ENCODE data around the gene ZC2HC1C.
"Not testable (repeated sequence)": the region's sequence is repeated elsewhere in the genome, so short reads cannot be mapped to it uniquely, and the experiment has no call there.

The ZC2HC1C gene

DNA sequence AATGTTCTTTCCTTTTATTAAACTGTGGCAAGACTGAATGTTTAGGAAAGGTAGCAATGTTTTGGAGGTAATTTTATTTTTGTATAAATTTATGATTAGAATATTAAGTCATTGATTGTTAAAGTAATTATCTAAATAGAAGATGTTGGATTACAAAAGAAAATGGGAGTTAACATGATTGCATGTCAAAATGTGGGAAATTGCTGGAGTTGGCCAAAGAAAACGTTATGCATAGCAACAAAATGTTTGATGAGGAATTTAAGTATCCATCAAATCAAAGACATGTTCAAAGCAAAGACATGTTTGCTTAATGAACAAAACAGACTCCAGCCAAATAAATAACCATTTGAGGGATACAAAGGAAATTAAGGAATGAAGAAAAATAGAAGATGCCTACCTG is 15.0 kb upstream of the ZC2HC1C start:
- DNase-seq, result no peak

DNA sequence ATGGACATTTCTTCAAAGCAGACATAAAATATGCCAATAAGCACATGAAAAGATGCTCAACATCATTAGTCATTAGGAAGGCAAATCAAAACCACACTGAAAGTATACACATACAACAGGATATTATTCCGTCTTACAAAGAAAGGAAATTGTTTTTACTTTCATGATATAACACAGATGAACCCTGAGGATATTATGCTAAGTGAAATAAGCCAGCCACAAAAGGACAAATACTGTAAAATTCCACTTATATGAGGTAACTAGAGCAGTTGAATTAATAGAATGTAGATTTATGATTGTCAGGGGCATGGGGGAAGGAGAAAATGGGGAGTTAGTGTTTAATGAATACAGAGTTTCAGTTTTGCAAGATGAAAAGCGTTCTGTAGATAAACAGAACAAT is 9.8 kb upstream of the ZC2HC1C start:
- no peak for DNase-seq

DNA sequence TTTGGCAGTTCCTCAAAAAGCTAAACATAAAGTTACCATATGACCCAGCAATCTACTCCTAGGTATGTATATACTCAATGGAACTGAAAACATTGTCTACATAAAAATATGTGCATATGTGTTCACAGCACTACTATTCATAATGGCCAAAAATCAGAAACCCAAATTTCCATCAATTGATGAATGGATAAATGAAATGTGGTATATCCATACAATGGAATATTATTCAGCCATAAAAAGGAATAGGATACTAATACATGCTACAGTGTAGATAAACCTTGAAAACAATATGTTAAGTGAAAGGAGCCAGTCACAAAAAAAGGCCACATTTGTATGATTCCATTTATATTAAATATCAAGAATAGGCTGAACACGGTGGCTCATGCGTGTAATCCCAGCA is 9.0 kb upstream of the ZC2HC1C start:
- no peak for DNase-seq

DNA sequence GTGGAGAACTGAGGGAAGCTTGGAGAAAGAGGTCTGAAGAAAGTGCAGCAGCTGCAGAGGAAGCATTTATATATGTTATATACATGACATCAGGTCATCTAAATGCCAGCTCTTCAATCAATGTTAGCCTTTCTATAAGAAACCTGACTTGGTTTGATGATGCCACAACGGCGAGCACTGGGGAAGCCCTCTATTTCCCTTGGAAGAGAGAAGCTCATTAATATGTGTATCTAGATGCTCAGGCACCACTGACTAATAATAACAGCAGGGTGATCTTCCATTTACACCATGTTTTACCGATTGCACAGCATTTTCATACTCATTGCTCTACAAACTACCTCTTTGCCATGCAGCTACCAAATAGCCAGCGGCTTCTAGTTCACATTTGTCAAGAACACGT is 6.4 kb upstream of the ZC2HC1C start:
- DNase-seq, result no peak

DNA sequence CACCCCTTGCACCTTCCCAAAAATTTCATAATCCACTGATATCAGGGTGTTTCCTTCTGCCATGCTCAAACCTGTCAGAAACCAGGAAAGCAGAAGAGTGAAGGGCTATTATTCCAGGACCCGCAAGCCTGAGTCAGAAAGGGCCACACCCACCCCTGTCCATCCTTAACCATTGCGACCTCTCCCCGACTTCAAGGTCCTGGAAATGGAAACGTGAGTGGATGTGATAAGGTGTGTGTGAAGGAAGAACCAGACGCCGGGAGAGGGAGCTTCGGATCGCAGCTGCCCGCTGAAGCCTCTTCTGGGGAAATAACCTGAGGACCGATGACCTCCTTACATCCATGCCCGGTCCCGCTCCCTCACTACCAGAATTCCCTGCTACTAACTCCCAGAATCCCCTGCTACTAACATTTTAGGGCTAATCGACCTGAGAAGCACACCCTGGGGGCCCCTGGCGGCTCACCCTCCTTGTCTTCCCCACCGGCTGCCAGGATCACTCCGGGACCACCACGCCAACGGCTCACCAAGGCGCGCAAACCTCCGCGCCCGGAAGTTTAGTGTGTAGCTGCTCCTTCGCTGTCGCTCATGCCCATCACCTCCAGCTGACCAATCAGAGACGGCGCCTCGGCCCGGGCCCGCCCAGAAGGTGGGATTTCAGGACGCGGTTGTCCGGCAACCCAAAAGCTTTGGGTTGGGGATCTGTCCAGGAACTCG is 5.8 kb upstream of the ZC2HC1C start, which contains the start of gene ACYP1:
ACYP1 (minus strand) TSS at position 534 of the 714 bp plus-strand sequence; CDS start at position 63, 471 bp downstream.
- DNase-seq, result peak; percentile 97

DNA sequence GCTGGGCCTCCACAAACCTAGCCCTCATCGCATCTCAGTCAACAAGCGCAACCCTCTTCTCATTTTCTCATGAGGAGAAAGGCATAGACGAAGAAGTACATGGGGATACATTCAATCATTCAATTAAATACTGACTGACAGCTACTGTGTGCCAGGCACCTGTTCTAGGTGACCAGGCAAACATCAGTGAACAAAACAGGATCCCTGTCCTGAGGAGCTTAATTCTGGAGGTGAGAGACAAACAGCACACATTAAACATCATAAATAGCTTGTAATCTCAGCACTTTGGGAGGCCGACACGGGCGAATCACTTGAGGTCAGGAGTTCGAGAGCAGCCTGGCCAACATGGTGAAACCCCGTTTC is 5.3 kb upstream of the ZC2HC1C start:
- DNase-seq, result no peak

DNA sequence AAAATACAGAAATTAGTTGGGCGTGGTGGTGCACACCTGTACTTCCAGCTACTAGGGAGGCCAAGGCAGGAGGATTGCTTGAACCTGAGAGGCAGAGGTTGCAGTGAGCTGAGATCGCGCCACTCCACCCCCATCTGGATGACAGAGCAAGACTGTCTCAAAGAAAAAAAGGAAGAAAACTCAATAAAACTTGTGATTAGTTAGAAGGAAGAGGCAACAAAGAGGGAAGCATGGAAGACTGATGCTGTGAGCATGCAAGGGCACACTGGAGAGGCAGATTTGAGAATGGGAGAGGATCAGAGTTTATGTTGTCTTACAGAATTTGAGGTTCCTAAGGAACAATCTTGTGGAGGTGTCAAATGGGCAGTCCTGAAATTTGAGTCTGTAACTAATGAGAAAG is 2.8 kb upstream of the ZC2HC1C start:
- no peak for DNase-seq

DNA sequence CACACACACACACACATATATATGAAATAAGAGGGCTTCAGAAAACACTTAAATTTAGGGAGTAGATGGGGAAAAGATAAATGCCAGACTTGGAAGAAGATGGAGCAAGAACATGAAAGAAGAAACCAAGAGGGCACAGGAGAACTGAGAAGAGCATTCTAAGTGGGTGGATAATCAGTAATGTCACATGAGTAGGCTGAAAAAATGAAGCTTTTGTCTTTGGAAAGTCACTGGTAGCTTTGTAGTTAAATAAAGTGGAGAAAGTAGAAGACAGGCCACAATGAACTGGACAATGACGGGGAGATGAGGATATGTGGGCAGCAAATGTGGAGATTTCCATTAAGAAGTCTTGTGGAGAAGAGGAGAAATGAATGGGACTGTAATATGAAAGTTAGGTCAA is 2.2 kb upstream of the ZC2HC1C start:
- no peak for DNase-seq

DNA sequence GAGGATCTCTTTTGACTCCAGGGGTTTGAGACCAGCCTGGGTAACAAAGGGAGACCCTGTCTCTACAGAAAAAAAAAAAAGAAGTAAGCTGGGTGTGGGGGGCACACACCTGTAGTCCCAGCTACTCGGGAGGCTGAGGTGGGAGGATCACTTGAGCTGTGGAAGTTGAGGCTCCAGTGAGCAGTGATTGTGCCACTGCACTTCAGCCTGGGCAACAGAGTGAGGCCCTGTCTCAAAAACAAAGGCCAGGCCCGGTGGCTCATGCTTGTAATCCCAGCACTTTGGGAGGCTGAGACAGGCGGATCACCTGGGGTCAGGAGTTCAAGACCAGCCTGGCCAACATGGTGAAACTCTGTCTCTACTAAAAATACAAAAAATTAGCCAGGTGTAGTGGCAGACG is 1.7 kb upstream of the ZC2HC1C start:
- DNase-seq, result not testable (repeated sequence)

DNA sequence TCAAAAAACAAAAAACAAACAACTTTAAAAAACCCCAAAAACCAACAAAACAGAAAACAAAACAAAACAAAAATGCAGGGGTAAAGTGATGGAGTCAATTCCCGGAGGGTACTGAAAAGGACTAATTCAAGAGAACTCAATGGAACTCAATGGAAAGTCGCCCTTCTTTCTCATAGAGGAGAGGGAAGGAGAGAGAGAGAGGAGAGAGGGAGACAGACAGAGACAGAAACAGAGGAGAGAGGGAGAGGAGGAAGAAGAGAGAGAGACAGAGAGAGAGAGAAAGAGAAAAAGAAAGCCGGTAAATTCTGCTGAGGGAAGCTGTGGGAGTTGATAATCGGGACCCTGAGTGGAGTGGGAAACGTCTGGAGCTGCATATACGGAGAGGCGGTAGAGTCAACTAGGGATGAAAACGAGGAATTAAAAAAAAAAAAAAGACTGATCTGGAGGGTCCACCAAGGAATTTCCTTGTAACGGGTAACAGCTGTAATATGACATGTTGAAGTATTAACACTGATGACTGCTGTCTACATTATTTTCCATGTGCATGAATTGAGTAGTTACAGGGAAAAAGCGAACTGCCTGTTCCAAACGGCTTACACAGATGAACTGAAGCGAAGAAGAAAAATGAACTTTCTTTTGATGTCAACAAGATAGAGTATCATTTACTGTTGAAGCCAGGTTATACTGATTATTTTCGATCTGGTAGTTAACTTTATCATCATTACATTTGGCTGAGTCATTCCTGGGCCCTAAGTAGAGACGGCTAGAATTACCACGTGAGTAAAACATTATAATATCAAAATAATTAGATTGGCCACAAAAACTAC is 934 bp upstream of the ZC2HC1C start:
- no peak for DNase-seq

DNA sequence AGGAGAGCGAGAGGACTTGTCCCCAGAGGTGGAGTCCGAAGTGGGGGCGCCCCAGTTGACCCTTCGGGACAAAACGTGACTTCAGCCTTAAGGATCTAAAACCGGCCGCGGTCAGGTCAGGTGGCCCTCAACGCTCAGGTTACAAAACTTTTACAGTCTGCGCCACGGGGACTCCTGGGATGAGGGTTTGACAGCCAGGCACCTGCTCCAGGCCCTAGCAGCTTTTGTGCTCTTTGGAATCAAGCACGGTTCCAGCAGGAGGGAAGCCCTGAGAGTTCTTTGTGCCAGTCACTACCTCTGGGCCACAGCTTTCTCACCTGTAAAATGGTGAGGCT is 337 bp downstream of the ZC2HC1C start:
- no peak for DNase-seq

DNA sequence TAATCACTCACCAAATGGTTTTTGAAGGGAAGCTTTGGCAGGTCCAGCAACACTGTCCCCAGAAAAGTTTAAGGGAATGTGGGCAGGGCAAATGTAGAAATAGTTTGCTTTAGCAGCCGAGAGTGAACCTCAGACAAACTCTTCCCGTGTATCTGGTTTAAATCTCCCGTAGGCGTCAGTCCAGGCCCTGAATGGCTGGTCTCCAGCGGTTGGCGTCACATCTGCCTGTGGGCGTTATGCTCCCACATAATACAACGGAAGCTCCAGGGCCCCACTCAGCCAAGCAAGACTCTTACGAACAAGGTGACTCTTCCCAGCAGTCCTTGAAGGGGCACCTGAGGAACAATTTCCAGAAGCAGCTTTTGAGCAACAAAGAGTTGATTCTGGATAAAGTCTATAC is 942 bp downstream of the ZC2HC1C start:
- peak; percentile 69 for DNase-seq

DNA sequence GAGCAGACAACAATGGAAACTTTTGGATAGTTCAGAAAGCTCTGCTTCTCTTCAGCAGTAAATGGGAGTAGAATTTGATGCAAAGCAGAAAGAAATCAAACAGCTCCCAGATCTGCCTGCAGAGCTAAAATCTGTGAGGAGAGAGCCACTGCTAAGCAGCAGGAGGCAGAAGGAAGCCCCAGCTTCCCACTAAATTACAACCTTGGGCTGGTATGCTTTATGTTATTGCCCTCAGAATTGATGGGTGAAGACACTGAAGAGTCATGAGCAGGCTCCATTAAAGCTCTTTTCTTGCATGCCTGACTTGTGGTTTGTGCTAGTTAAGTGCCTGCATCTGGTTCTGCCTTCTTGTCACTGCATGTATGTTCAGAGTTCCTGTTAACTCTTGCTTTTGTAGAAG is 8.4 kb downstream of the ZC2HC1C start:
- no peak for DNase-seq

DNA sequence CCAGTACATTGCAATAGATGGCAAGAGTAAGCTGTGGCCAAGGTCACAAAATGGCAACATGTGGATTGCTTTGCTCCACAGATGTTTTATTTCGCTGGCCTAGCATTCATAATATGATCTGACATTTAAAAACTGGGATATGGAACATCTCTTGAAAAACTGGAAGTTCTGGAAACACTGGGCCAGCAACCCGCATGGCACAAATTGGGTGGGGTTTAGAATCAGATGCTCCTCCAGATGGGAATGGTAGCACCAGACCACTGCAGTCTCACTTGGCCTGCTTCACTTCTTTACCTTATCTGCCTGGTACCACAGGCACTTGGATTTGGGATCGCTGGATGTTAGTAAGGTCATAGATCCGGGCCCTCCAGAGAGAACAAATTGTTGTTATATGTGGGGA is 10.1 kb downstream of the ZC2HC1C start:
- DNase-seq, result no peak

DNA sequence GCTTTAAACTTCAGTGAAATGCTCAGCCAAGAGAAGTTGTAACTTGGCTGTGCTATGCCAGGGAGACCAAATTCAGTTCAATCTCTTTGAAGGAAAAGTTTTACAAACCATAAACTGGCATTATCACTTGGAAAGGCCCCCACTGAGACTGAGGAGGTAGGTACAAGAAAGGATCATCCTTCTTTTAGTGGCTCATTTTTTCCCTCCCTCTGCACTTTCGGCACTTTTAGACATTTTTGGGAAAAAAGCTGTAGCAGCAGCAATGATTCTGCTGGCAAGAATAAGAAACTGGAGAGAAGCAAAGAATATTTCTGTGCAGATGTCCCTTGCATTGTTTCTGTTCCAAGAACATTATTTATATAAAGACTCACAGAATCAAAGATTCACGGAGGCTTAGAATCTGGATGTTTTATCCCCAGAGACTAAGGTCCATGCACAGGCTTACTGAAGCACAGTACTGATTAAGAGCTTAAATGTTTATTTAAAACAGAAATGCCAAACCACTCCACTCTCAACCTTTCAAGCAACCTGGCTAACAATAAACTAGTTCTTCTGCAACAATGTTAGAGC is 12.3 kb downstream of the ZC2HC1C start:
- DNase-seq, result peak; percentile 26

DNA sequence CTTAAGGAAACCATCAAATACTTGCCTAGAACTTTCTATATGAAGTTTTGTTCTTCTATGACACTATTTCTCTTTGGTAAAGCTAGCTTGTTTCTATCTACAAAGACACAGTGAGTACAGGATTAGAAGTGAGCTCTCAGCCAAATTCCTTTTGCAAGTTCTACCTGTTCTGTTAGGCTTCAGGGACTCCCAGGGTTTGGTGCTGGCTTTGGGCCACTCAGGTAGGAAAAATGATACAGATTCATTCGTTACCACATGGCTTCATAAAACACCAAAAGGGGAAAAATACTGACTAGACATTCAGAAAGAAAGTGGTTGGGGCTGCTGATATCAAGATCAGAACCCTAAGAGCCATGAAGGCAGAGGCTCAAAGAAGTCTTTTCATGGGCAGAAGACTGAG is 13.8 kb downstream of the ZC2HC1C start:
- no peak for DNase-seq

DNA sequence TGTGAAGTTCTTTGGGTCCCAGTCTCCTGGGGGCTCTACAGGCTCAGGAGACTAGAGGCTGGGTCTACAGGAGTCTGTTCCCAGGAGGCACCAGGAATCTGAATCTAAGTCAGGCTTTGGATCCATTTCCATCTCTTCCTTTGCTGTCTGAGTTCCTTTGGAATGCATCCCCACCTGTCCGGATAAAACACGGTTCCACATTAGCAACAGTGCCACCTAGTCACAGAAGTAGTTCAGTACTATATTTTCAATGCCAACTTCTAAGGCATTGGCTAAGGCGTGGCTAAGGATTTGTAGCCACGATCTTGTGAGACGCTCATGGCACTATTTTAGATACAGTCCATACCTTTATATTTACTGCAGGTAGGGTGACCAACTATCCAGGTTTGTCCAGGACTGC is 15.1 kb downstream of the ZC2HC1C start:
- no peak for DNase-seq

DNA sequence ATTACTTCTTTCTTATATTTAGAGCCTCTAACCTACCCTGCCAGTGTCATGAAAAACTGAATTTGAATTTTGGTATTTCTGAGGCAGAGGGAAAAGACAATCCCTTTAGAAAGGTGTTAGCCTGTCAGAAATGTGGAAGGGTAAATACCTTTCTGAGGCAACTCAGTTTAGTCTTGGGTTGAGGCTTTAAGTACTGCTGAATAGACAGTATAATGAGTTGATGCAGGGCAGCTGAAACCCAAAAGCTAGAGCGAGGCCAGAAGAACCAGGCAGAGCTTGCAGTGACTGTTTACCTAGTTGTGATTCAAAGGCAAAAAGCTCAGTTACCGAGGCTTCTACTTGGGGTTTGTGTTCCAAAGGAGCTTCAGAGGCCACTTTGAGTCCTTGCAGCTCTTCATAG is 18.7 kb downstream of the ZC2HC1C start:
- no peak for DNase-seq

DNA sequence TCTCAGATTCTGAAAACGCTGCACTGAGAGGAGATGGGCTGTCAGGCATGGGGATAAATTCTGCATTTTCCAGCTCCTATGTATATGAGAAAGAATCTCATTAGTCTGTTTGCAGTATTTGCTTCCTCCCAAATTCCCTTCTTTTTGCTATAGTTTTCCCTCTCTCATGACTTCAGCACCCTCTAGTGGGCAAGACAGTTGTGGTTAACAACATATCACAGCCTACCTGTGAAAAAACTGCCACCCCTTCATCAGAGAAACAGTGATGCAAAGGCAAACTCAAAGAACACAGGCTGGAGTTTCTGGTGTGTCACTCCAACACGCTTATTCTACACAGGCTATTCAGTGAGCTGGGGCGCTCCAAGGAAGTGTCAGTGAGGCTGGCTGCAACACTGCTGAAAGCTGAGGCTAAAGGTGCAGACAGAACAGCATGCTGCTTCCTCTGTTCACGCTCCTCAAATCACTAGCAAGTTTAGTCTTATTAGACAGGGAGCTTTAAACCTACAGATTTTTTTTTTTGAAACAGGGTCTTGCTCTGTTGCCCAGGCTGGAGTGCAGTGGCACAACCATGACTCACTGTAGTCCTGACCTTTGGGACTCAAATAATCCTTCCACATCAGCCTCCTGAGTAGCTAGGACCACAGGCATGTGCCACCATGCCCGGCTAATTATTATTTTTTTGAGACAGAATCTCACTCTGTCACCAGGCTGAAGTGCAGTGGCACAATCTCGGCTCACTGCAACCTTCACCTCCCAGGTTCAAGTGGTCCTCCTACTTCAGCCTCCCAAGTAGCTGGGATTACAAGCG is 19.3 kb downstream of the ZC2HC1C start:
- DNase-seq, result peak; percentile 61

DNA sequence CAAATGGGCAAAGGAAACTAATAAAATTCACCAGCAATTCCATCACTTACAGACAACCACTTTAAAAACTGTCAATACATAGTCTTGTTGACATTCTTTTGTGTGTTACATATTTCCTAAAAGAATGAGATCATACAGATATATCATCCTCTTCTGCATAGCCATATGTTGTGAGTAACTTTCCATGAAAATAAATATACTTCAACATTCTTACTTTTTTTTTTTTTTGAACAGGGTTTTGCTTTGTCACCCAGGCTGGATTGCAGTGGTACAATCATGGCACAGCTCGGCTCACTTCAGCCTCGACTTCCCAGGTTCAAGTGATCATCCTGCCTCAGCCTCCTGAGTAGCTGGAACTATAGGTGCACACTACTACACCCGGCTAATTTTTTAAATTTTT is 20.9 kb downstream of the ZC2HC1C start:
- no peak for DNase-seq

DNA sequence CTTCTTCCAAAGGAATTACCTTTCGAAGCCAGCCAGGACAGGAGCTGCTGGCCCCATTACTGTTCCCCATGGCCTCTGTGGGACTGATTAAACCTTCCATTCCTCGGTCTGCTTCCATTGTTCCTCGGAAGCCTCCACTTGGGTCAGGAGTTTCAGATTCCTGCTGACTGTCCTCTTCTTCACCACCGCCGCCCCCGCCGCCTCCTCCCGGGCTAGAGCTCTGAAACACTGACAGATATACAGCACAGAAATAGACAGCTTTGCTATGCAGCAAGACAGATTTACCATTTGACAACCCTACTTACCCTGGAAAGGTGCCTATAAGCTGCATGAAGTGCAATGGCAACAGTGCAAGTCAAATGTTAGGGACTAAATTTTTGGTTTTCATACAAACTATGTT is 21.8 kb downstream of the ZC2HC1C start:
- no peak for DNase-seq

DNA sequence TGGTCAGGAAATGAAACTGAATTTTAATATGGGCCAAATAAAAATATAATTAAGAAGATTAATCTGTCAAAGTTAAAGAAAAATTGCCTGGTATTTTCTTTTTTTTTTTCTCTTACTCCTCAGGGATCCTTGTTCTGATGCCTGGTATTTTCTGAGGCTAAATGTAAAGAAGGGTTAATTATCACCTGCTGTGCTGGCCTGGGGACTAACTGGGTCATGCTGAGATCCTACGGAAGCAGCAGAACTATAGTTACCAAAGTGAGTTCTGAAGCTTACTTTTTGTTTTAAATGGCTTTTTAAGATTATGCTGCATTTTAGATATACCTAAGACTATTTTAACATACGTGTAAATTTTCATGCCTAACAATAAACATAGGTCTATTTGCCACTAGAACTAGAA is 23.3 kb downstream of the ZC2HC1C start:
- no peak for DNase-seq

DNA sequence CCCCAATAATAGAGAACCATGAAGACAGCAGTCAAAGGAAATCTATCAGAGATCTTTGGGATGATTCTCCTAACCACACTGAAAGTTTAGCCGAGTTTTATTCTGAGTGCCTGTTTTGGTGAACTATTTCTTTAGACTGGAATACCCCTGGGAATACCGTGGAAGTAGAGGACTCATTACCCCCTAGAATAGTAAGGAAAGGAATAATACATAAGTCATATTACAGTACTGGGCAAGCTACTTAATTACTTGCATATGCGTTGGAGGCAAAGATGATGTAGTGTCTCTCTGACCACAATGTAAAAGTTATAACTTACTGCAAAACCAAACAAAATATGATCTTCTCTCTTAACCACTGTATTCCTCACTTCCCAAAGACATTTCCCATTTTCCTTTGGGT is 25.5 kb downstream of the ZC2HC1C start:
- no peak for DNase-seq

DNA sequence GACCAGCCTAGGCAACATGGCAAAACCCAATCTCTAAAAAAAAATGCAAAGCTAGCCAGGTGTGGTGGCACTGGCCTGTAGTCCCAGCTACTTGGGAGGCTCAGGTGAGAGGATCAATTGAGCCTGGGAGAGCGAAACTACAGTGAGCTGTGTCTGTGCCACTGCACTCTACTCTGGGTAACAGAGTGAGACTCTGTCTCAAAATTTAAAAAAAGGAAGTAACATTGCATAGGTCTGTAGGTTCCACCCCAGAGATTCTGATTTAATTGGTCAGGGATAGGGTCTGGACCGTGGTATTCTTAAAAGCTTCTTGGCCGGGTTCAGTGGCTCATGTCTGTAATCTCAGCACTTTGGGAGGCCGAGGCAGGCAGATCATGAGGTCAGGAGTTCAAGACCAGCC is 26.2 kb downstream of the ZC2HC1C start:
- DNase-seq, result no peak
